ENCODE data around the gene NMD3.

The NMD3 gene

DNA sequence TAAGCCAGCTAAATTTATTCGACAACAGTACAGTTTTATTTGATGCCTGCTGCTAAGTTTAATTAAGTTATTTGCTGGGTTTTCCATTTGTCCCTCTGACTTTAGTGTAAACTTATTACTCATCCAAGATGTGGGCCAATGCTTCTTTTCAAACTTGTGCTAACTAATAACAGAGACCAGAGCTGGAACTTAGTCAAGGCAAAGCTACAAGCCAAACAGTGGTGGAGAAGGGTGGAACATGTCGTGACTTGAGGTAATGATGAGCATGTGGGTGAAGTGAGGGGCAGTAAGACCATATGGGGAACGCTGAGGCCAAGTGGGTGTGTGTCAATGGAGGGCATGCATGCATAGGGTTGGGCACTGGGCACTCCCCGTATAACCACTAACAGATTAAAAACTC, 63.9 kb downstream of the NMD3 start:
- DNase-seq (ENCODE audit: low spot score): no peak

GRCh38 chr3:161289174-161289573, 68.1 kb downstream of the NMD3 start:
- DNase-seq (ENCODE audit: low spot score): no peak

- DNase-seq (ENCODE audit: low spot score): no peak
These were observed 70.2 kb downstream of the NMD3 start for GRCh38 chr3:161291191-161291901.

GRCh38 chr3:161293381-161293780, 72.3 kb downstream of the NMD3 start:
- no peak for DNase-seq (ENCODE audit: low spot score)

DNA sequence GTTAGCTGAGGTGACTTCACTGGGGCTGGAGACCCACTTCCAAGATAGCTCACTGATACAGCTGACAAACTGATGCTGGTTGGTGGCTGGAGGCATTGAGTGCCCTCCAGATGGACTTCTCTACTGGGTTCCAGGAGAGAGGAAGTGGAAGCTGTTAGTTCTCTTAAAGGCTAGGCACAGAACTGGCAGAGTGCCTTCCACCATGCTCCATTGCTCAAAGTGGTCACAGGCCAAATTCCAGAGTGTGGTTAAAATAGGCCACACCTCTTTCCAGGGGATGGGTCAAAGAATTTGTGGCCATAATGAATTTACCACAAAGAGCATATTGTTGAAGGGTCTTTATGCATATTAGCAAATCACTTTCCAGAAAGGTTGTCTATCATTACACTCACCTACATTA, 74.2 kb downstream of the NMD3 start:
- DNase-seq (ENCODE audit: low spot score): no peak

- DNase-seq (ENCODE audit: low spot score): no peak
These were observed 75.7 kb downstream of the NMD3 start for GRCh38 chr3:161296814-161297213.
